ENCODE data around the gene GPR149.

GPR149 gene

DNA sequence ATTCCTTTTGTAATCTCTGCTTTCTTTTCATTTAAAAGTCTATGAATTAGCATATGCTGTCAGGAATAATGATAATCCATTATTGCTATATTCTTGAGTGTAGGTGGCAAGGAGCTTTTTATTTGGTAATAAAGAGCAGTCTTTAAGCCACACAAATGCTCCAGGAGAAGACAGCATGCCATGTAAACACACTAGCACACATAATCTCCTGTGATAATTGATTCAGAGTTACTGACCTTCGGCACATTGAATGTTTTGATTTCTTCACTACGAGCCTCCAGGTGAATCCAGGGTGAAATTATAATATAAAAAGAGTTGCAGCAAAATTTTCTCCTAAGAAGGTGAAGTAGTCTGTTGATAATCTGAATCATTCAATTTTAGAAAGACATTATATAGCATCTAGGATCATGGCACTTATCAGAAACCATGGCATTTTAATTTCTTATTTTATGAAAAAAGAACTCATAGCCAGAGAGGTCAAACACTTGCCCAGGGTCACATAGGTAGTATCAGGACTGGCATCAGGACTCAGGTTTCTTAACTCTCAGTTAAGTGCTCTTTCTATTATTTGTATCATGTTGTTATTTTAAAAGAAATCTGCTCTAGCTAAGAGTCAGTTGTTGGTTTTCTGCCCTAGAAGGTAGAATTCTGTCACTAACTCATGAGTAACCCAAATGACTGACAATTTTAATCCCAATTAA is 84.4 kb downstream of the GPR149 start:
- DNase-seq: no peak

DNA sequence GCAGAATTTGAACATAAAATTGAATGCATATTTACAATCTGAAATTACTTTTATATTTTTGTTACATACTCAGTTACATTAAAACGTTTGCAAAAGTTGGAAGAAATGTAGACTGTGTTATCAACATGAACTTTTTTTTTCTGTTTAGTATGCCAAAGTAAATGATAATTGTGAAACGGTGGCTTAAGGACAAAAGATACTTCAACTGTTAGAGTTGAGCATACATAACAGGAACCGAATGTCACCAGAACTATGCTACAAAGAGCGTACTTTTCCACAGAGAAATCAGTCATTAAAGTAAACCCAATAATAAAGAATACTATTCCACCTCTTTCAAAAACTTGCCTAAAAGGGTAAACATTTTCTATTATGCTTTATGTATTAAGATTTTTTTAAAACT is 91.4 kb downstream of the GPR149 start:
- no peak for DNase-seq

- no peak for DNase-seq
Observed at GRCh38 chr3:154338008-154338407, 92.0 kb downstream of the GPR149 start.

DNA sequence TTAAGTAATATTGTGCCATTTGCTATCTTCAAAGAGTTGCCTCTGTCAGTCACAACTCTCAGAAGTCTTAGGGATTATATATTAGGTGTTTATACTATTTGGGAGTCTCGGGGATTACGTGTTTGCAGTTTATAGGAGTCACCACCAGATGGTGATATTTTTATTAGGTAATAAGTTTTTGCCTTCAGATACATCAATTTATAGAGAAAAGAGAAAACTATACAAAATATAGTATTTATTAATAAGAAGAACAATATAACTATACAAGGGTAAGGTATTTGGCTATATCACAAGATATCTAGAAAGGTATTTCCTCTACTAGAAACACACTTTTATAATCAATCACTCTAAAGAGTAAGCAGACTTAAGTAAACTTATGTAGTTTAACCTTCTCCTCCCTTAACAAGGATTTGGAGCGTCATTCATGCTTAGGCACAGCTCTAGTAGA is 95.0 kb downstream of the GPR149 start:
- peak; percentile 41 for DNase-seq

DNA sequence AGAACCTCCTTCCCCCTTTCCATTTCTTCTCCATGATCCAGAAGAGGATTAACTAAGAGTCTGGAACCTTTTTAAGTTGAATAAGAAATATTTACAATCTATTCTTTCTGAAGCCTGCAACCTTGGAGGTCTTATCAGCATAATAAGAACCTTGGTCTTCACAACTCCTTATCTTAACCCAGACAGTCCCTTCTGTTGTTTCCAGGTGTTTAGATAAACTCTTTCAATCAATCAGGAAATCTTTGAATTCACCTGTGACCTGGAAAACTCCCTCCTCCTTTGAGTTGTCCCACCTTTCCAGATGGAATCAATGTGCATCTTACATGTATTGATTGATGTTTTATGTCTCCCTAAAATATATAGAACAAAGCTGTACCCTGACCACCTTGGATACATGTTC is 102.1 kb downstream of the GPR149 start:
- no peak for DNase-seq

GRCh38 chr3:154324919-154325318 is 105.1 kb downstream of the GPR149 start:
- DNase-seq: no peak

GRCh38 chr3:154323891-154324738 is 105.9 kb downstream of the GPR149 start, which contains the start of gene DHX36:
TSS of gene DHX36 (minus strand) at chr3:154324487. CDS start at chr3:154324416, 71 bp downstream.
- DNase-seq: peak; percentile 92

DNA sequence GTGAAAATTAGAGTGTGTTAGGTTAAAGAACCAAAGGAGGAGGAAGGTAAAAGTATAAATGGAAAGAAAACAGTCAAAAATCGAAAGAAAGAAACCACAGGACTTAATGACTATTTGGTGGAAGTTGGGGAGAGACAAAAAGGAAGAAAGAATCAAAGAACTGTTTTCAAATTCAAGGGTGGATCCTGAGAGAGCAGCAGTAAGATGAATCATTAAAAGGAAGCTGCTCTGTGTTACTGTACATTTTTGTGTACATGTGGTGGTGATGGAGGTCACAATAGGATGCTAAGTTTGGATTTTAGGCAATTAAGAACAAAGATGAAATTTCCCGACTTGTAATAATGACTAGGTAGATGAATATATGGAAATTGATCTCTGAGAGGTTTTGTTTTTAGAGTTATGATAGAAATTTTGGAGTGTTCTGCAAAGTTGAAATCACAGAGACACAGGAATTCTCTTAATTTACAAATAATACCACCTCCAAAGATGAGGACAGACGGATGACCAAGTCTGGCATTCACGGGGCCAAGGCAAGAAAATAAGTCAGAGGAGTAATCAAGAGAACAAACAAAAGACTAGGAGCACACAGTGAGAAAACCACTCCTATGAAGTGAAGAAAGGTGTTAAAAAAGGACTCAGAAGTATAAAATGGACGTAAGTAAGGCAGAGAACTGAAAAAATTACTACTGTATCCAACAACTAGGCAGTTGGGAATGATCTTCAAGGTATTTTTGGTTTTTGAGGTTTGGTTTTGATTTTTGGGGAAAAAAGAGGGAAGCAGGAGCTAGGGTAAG is 112.8 kb downstream of the GPR149 start:
- DNase-seq: peak; percentile 18

DNA sequence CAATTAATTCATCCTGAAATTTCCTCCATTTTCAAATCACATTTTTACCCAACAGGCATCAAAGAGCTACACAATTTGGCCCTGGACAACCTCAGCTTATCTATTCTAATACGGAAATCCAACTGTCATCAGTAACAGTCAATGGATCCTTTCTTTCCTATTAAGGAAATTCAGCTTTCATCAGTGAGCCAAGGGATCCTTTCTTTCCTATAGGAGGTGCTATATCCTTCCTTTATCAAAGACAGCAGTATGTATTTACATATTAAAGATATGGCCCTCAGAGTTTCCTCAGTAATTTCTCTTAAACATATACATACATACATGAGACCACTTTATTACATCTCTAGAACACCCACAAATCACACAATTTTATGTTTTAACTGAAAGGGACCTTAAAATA is 115.8 kb downstream of the GPR149 start:
- no peak for DNase-seq

DNA sequence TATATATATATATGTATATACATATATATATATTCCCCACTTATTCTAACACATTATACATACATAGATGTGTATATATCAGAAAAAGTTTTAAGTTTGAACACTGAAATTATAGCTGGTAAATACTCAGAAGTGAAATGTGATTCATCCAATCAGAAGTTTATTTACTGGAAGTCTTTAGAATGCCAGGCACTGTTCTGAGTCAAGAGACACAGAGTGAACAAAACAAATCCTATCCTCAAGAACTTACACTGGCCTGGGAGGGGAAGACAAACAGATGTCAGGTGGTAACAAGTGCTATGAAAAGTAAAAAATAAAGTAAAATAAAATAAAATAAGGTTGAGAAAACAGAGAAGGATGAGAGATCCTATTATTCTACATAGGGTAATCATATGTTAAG is 119.2 kb downstream of the GPR149 start:
- no peak for DNase-seq

DNA sequence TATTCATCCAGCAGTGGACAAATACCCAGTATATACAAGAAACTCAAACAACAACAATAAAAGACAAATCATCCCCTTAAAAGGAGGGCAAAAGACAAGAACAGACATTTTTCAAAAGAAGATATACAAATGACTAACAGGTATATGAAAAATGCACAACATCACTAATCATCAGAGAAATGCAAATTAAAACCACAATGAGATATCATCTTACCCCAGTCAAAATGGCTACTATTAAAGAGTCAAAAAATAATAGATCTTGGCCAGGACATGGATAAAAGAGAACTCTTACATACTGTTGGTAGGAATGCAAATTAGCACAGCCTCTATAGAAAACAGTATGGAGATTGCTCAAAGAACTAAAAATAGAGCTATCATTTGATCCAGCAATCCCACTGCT is 122.6 kb downstream of the GPR149 start:
- no peak for DNase-seq

DNA sequence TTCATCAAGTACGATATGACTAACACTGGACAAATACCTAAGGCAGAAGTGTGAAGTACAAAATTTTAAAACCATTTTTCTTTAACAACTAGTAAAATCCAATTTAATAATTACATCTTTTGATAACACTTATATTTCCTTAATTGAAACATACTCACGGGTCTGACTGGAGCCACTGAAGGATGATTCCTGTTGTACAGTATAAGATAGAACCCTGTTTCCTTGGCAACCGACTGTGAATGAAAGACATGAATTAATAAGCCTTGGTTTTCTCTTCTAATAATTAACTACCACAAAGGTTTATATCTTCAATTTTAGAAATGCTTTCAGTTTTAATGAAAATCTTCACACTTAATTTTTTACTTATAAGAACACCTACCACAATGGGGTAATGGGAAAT is 125.1 kb downstream of the GPR149 start:
- DNase-seq: no peak

GRCh38 chr3:154304116-154304786 is 125.7 kb downstream of the GPR149 start:
- DNase-seq: peak; percentile 11

GRCh38 chr3:154301561-154301960 is 128.4 kb downstream of the GPR149 start:
- no peak for DNase-seq

GRCh38 chr3:154294016-154294415 is 136.0 kb downstream of the GPR149 start:
- DNase-seq: no peak

GRCh38 chr3:154290187-154290586 is 139.8 kb downstream of the GPR149 start:
- DNase-seq: no peak

Data from fibroblast of upper back skin (primary cell).